HEK293 (cell line): ENCODE measurements around the gene DNAJB7.

Experiments
- CTCF ChIA-PET: fragments of 350-600 bp; formaldehyde crosslinking; extraction: SDS; loops from one replicate; lab custom pipeline; 2021; ENCODE audit warnings: antibody characterized with exemption; lab: Yijun Ruan, JAX
- POLR2A ChIA-PET: fragments of 300-600 bp; formaldehyde crosslinking; extraction: SDS; loops from one replicate; lab custom pipeline; 2020; ENCODE audit warnings: antibody characterized with exemption, inconsistent platforms; lab: Yijun Ruan, JAX
- H3K27ac ChIP-seq: fragments of 200-500 bp; sonication (Bioruptor generic); 2 replicates; pipeline ENCODE4 v1.5.1; 2014; ENCODE audit warnings: low read depth, low read length, control low read depth, inconsistent platforms; ENCODE audit errors: extremely low read depth
- H3K36me3 ChIP-seq, 2 experiments: fragments of 200-500 bp in 1 of 2; sonication (Bioruptor generic) in 1 of 2; 1 replicate in 1 of 2; 2 replicates in 1 of 2; pipeline ENCODE4 v1.5.1; 2014 to 2017; ENCODE audit warnings: inconsistent platforms in 2 of 2, low read length in 2 of 2; ENCODE audit not compliant: control insufficient read depth in 2 of 2, insufficient read depth in 1 of 2
- H3K4me1 ChIP-seq: fragments of 200-500 bp; sonication (Bioruptor generic); 2 replicates; pipeline ENCODE4 v1.5.1; 2014; ENCODE audit warnings: mild to moderate bottlenecking, low read length, inconsistent platforms; ENCODE audit not compliant: control insufficient read depth, insufficient read depth
- H3K4me3 ChIP-seq: 2 replicates; pipeline ENCODE4 v1.5.1; 2011; ENCODE audit warnings: low read depth, mild to moderate bottlenecking, control low read depth, low read length, moderate library complexity
- H3K9me3 ChIP-seq: fragments of 200-500 bp; sonication (Bioruptor generic); 2 replicates; pipeline ENCODE4 v1.5.1; 2014; ENCODE audit warnings: low read depth, low read length, inconsistent platforms; ENCODE audit not compliant: control insufficient read depth, insufficient read depth
- BCL11A ChIP-seq: fragments of 450-650 bp; formaldehyde crosslinking; IDR thresholded peaks from 2 replicates; pipeline ENCODE4 v1.5.1; 2016; ENCODE audit warnings: low read depth, missing biosample characterization, missing genetic modification characterization
- CTCF ChIP-seq: fragments of 450-650 bp; formaldehyde crosslinking; IDR thresholded peaks from 2 replicates; pipeline ENCODE4 v1.5.1; 2016; ENCODE audit warnings: missing biosample characterization, missing genetic modification characterization
- GLI2 ChIP-seq: fragments of 450-650 bp; formaldehyde crosslinking; IDR thresholded peaks from 2 replicates; pipeline ENCODE4; 2017; ENCODE audit warnings: missing biosample characterization, missing genetic modification characterization, low read depth, borderline replicate concordance
- TSHZ1 ChIP-seq: fragments of 450-650 bp; formaldehyde crosslinking; IDR thresholded peaks from 2 replicates; pipeline ENCODE4 v1.5.1; 2016; ENCODE audit warnings: missing biosample characterization, missing genetic modification characterization, borderline replicate concordance
- ZNF112 ChIP-seq: fragments of 450-650 bp; formaldehyde crosslinking; IDR thresholded peaks from 2 replicates; pipeline ENCODE4 v1.5.0; 2017; ENCODE audit warnings: missing biosample characterization, missing genetic modification characterization
- ZNF169 ChIP-seq: fragments of 450-650 bp; formaldehyde crosslinking; IDR thresholded peaks from 2 replicates; pipeline ENCODE4 v1.5.1; 2016; ENCODE audit warnings: missing biosample characterization, missing genetic modification characterization
- ZNF362 ChIP-seq: fragments of 450-650 bp; formaldehyde crosslinking; IDR thresholded peaks from 2 replicates; pipeline ENCODE4 v1.5.1; 2016; ENCODE audit warnings: missing biosample characterization, missing genetic modification characterization
- ZNF394 ChIP-seq: fragments of 450-650 bp; formaldehyde crosslinking; IDR thresholded peaks from 2 replicates; pipeline ENCODE4 v1.5.1; 2016; ENCODE audit warnings: missing biosample characterization, missing genetic modification characterization, mild to moderate bottlenecking, moderate library complexity, borderline replicate concordance
- ZNF585B ChIP-seq: fragments of 450-650 bp; formaldehyde crosslinking; IDR thresholded peaks from 2 replicates; pipeline ENCODE4 v1.5.1; 2016; ENCODE audit warnings: missing biosample characterization, missing genetic modification characterization
- ZNF623 ChIP-seq: fragments of 450-650 bp; formaldehyde crosslinking; IDR thresholded peaks from 2 replicates; pipeline ENCODE4 v1.5.1; 2016; ENCODE audit warnings: missing biosample characterization, missing genetic modification characterization
- ZNF624 ChIP-seq: fragments of 450-650 bp; formaldehyde crosslinking; IDR thresholded peaks from 2 replicates; pipeline ENCODE4 v1.5.1; 2017; ENCODE audit warnings: missing biosample characterization, missing genetic modification characterization
- ZNF654 ChIP-seq: fragments of 450-650 bp; formaldehyde crosslinking; IDR thresholded peaks from 2 replicates; pipeline ENCODE4 v1.5.1; 2016; ENCODE audit warnings: low read depth, missing biosample characterization, missing genetic modification characterization
- ZNF660 ChIP-seq: fragments of 450-650 bp; IDR thresholded peaks from 2 replicates; pipeline ENCODE4 v1.5.1; 2018; ENCODE audit warnings: missing biosample characterization, mild to moderate bottlenecking, missing genetic modification characterization
- ZXDB ChIP-seq: fragments of 450-650 bp; formaldehyde crosslinking; IDR thresholded peaks from 2 replicates; pipeline ENCODE4 v1.5.1; 2016; ENCODE audit warnings: missing biosample characterization, missing genetic modification characterization

Gene DNAJB7

GRCh38 chr22:40898850-40899357, 37.0 kb upstream of the DNAJB7 start:
- Histone ChIP-seq H3K27ac (no peak overlapping the region), H3K4me1 (no peaks in the 10 kb centered on the region), H3K4me3 (no peak overlapping the region), H3K9me3 (no peaks in the 10 kb centered on the region), H3K36me3 (peaks cover 4 to 17% of the 10 kb centered on the region in 2 experiments; a peak in 2 of 3 replicates)
- ChIA-PET CTCF (interaction anchor here (0.5 to 4.4 kb wide), 50 partner anchors 9 to 862 kb away, joined by 3 to 25 read pairs (median 4); partner anchors contain the start of genes ST13 and XPNPEP3), POLR2A (interaction anchor here (0.8 to 1.4 kb wide), 2 partner anchors 31 to 247 kb away, joined by 3 to 8 read pairs; no protein-coding TSS in a partner anchor)
- TF ChIP-seq ZNF112 (tag by site-specific recombination) (no peak), CTCF (tag by site-specific recombination) (0 out of 2 replicates have a peak, but pooled peaks have one; percentile 37), ZXDB (tag by site-specific recombination) (0 out of 2 replicates have a peak, but pooled peaks have one; percentile 48), ZNF660 (tag by site-specific recombination) (0 out of 2 replicates have a peak, but pooled peaks have one; percentile 62), ZNF585B (no peak), ZNF362 (tag by site-specific recombination) (peak; percentile 63; the same call in 1 of the 2 replicates), ZNF169 (no peak), ZNF654 (tag by site-specific recombination) (peak; percentile 97), ZNF623 (tag by site-specific recombination) (no peak), GLI2 (tag by site-specific recombination) (0 out of 2 replicates have a peak, but pooled peaks have one; percentile 3), ZNF394 (tag by site-specific recombination) (0 out of 2 replicates have a peak, but pooled peaks have one; percentile 24), ZNF624 (no peak), TSHZ1 (tag by site-specific recombination) (no peak)

GRCh38 chr22:40894417-40894816, 32.5 kb upstream of the DNAJB7 start:
- Histone ChIP-seq H3K9me3 (no peaks in the 10 kb centered on the region), H3K4me3 (no peak overlapping the region), H3K27ac (no peak overlapping the region), H3K36me3 (peaks cover 16 to 23% of the 10 kb centered on the region in 2 experiments; a peak in 2 of 3 replicates), H3K4me1 (no peaks in the 10 kb centered on the region)
- TF ChIP-seq BCL11A (tag by site-specific recombination) (no peak), ZXDB (tag by site-specific recombination) (no peak)
- CTCF ChIA-PET, result interaction anchor here (0.6 to 1.4 kb wide), 4 partner anchors 10 to 449 kb away, joined by 3 to 4 read pairs (median 4); no protein-coding TSS in a partner anchor
- POLR2A ChIA-PET, result no interaction called here
